ENCODE results near the gene HSD17B14.

DNA sequence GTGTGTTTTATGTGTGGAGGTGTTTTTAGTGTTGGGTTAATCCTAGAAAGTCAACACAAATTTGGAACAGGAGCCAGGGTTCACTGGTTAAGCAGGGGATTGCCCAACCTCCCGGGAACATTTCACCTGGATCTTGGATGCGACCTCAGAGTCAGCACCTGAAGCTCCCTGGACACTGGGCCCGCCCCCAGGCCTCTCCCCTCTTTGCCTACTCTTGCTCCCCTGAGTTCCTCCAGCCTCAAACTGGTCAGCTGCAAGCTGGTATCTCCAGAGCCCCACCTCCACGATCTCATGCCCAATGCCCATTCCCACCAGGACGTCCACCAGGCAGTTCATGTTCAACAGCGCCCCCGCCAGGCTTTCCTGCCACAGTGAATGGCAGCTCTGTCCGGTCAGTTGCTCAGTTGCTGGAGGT, 9.7 kb downstream of the HSD17B14 start:
- no peak for TF ChIP-seq EP300 (IDR thresholded peaks at IDR 0.05; ENCODE audit: low read depth)
- TF ChIP-seq, protein P1, sequence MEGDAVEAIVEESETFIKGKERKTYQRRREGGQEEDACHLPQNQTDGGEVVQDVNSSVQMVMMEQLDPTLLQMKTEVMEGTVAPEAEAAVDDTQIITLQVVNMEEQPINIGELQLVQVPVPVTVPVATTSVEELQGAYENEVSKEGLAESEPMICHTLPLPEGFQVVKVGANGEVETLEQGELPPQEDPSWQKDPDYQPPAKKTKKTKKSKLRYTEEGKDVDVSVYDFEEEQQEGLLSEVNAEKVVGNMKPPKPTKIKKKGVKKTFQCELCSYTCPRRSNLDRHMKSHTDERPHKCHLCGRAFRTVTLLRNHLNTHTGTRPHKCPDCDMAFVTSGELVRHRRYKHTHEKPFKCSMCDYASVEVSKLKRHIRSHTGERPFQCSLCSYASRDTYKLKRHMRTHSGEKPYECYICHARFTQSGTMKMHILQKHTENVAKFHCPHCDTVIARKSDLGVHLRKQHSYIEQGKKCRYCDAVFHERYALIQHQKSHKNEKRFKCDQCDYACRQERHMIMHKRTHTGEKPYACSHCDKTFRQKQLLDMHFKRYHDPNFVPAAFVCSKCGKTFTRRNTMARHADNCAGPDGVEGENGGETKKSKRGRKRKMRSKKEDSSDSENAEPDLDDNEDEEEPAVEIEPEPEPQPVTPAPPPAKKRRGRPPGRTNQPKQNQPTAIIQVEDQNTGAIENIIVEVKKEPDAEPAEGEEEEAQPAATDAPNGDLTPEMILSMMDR (IDR thresholded peaks at IDR 0.05) = peak in 1 of 5 experiments; percentile 37

All from transverse colon (tissue), 3 donors.